ENCODE results near the gene GRK4.
"Not testable (repeated sequence)": the region's sequence is repeated elsewhere in the genome, so short reads cannot be mapped to it uniquely, and the experiment has no call there.

GRK4 gene

GRCh38 chr4:2949782-2950125 is 13.6 kb upstream of the GRK4 start:
- WGBS, 2 experiments: 94 to 95% methylated on average over 11 of the region's 11 CpGs
- H3K9me3 ChIP-seq (ENCODE audit: control insufficient read depth, low read length): no peaks in the 10 kb centered on the region
- no peak overlapping the region for H3K27ac ChIP-seq (ENCODE audit: insufficient read depth, low read depth, low read length, poor library complexity, severe bottlenecking)
- no peaks in the 10 kb centered on the region for H3K4me1 ChIP-seq (ENCODE audit: control insufficient read depth, insufficient read depth, low read length)
- H3K36me3 ChIP-seq (ENCODE audit: control insufficient read depth, insufficient read depth, low read length): peaks cover 58% of the 10 kb centered on the region
- H3K27me3 ChIP-seq (ENCODE audit: control insufficient read depth, insufficient read depth, low read length, poor library complexity, severe bottlenecking): no peaks in the 10 kb centered on the region
- H3K4me3 ChIP-seq (ENCODE audit: insufficient read depth, low read depth, low read length): no peak overlapping the region

GRCh38 chr4:2950221-2950989 is 13.0 kb upstream of the GRK4 start:
- Histone ChIP-seq H3K36me3 (ENCODE audit: control insufficient read depth, insufficient read depth, low read length) (peaks cover 55% of the 10 kb centered on the region), H3K9me3 (ENCODE audit: control insufficient read depth, low read length) (no peaks in the 10 kb centered on the region), H3K4me3 (ENCODE audit: insufficient read depth, low read depth, low read length) (no peak overlapping the region), H3K27me3 (ENCODE audit: control insufficient read depth, insufficient read depth, low read length, poor library complexity, severe bottlenecking) (no peaks in the 10 kb centered on the region), H3K27ac (ENCODE audit: insufficient read depth, low read depth, low read length, poor library complexity, severe bottlenecking) (no peak overlapping the region), H3K4me1 (ENCODE audit: control insufficient read depth, insufficient read depth, low read length) (no peaks in the 10 kb centered on the region)
- WGBS, 2 experiments: 97 to 98% methylated on average over 15 of the region's 16 CpGs

- no peaks in the 10 kb centered on the region for H3K27me3 ChIP-seq (ENCODE audit: control insufficient read depth, insufficient read depth, low read length, poor library complexity, severe bottlenecking)
- no peak overlapping the region for H3K27ac ChIP-seq (ENCODE audit: insufficient read depth, low read depth, low read length, poor library complexity, severe bottlenecking)
- no peaks in the 10 kb centered on the region for H3K9me3 ChIP-seq (ENCODE audit: control insufficient read depth, low read length)
- no peaks in the 10 kb centered on the region for H3K4me1 ChIP-seq (ENCODE audit: control insufficient read depth, insufficient read depth, low read length)
- peaks cover 60% of the 10 kb centered on the region for H3K36me3 ChIP-seq (ENCODE audit: control insufficient read depth, insufficient read depth, low read length)
- 89 to 96% methylated on average over 6 of the region's 6 CpGs for WGBS, 2 experiments
- H3K4me3 ChIP-seq (ENCODE audit: insufficient read depth, low read depth, low read length): no peak overlapping the region
Observed at GRCh38 chr4:2953496-2953895, 9.9 kb upstream of the GRK4 start.

- Histone ChIP-seq H3K4me3 (ENCODE audit: insufficient read depth, low read depth, low read length) (no peak overlapping the region), H3K9me3 (ENCODE audit: control insufficient read depth, low read length) (no peaks in the 10 kb centered on the region), H3K27ac (ENCODE audit: insufficient read depth, low read depth, low read length, poor library complexity, severe bottlenecking) (no peak overlapping the region), H3K36me3 (ENCODE audit: control insufficient read depth, insufficient read depth, low read length) (peaks cover 57% of the 10 kb centered on the region), H3K4me1 (ENCODE audit: control insufficient read depth, insufficient read depth, low read length) (no peaks in the 10 kb centered on the region), H3K27me3 (ENCODE audit: control insufficient read depth, insufficient read depth, low read length, poor library complexity, severe bottlenecking) (no peaks in the 10 kb centered on the region)
- WGBS, 2 experiments: 92 to 94% methylated on average over 28 to 33 of the region's 33 CpGs
Observed at GRCh38 chr4:2954358-2955185, 8.8 kb upstream of the GRK4 start.

- not testable (repeated sequence) for H3K4me3 ChIP-seq (ENCODE audit: insufficient read depth, low read depth, low read length); H3K4me1 ChIP-seq (ENCODE audit: control insufficient read depth, insufficient read depth, low read length); H3K27ac ChIP-seq (ENCODE audit: insufficient read depth, low read depth, low read length, poor library complexity, severe bottlenecking); H3K27me3 ChIP-seq (ENCODE audit: control insufficient read depth, insufficient read depth, low read length, poor library complexity, severe bottlenecking); H3K9me3 ChIP-seq (ENCODE audit: control insufficient read depth, low read length)
- WGBS, 2 experiments: 94 to 95% methylated on average over 38 to 44 of the region's 44 CpGs
- peaks cover 49% of the 10 kb centered on the region for H3K36me3 ChIP-seq (ENCODE audit: control insufficient read depth, insufficient read depth, low read length)
Observed at GRCh38 chr4:2955186-2956044, 8.0 kb upstream of the GRK4 start.

- no peaks in the 10 kb centered on the region for H3K9me3 ChIP-seq (ENCODE audit: control insufficient read depth, low read length)
- H3K4me3 ChIP-seq (ENCODE audit: insufficient read depth, low read depth, low read length): no peak overlapping the region
- no peaks in the 10 kb centered on the region for H3K4me1 ChIP-seq (ENCODE audit: control insufficient read depth, insufficient read depth, low read length)
- no peaks in the 10 kb centered on the region for H3K27me3 ChIP-seq (ENCODE audit: control insufficient read depth, insufficient read depth, low read length, poor library complexity, severe bottlenecking)
- WGBS, 2 experiments: 88 to 89% methylated on average over 9 of the region's 9 CpGs
- H3K27ac ChIP-seq (ENCODE audit: insufficient read depth, low read depth, low read length, poor library complexity, severe bottlenecking): no peak overlapping the region
- H3K36me3 ChIP-seq (ENCODE audit: control insufficient read depth, insufficient read depth, low read length): peaks cover 34% of the 10 kb centered on the region
Observed at GRCh38 chr4:2958446-2958845, 4.9 kb upstream of the GRK4 start.

GRCh38 chr4:2960450-2960849 is 2.9 kb upstream of the GRK4 start:
- Histone ChIP-seq H3K27me3 (ENCODE audit: control insufficient read depth, insufficient read depth, low read length, poor library complexity, severe bottlenecking) (peaks cover 11% of the 10 kb centered on the region), H3K36me3 (ENCODE audit: control insufficient read depth, insufficient read depth, low read length) (peaks cover 24% of the 10 kb centered on the region)
- not testable (repeated sequence) for H3K4me3 ChIP-seq (ENCODE audit: insufficient read depth, low read depth, low read length); H3K9me3 ChIP-seq (ENCODE audit: control insufficient read depth, low read length); H3K4me1 ChIP-seq (ENCODE audit: control insufficient read depth, insufficient read depth, low read length); H3K27ac ChIP-seq (ENCODE audit: insufficient read depth, low read depth, low read length, poor library complexity, severe bottlenecking)
- WGBS, 2 experiments: 100% methylated on average over 1 of the region's 4 CpGs; no CpG with 5 or more reads in 1 of the 2 experiments

- Histone ChIP-seq H3K9me3 (ENCODE audit: control insufficient read depth, low read length) (no peaks in the 10 kb centered on the region), H3K4me3 (ENCODE audit: insufficient read depth, low read depth, low read length) (peak overlapping the region; percentile 64), H3K36me3 (ENCODE audit: control insufficient read depth, insufficient read depth, low read length) (peaks cover 15% of the 10 kb centered on the region), H3K27ac (ENCODE audit: insufficient read depth, low read depth, low read length, poor library complexity, severe bottlenecking) (no peak overlapping the region), H3K4me1 (ENCODE audit: control insufficient read depth, insufficient read depth, low read length) (no peaks in the 10 kb centered on the region), H3K27me3 (ENCODE audit: control insufficient read depth, insufficient read depth, low read length, poor library complexity, severe bottlenecking) (peaks cover 13% of the 10 kb centered on the region)
- WGBS, 2 experiments: 78 to 82% methylated on average over 8 of the region's 8 CpGs
Observed at GRCh38 chr4:2961421-2961810, 2.0 kb upstream of the GRK4 start.

GRCh38 chr4:2961811-2962441 is 1.4 kb upstream of the GRK4 start:
- WGBS, 2 experiments: 56 to 62% methylated on average over 13 to 14 of the region's 14 CpGs
- peak overlapping the region; percentile 64 for H3K4me3 ChIP-seq (ENCODE audit: insufficient read depth, low read depth, low read length)
- H3K4me1 ChIP-seq (ENCODE audit: control insufficient read depth, insufficient read depth, low read length): no peaks in the 10 kb centered on the region
- peaks cover 10% of the 10 kb centered on the region for H3K36me3 ChIP-seq (ENCODE audit: control insufficient read depth, insufficient read depth, low read length)
- no peak overlapping the region for H3K27ac ChIP-seq (ENCODE audit: insufficient read depth, low read depth, low read length, poor library complexity, severe bottlenecking)
- H3K9me3 ChIP-seq (ENCODE audit: control insufficient read depth, low read length): no peaks in the 10 kb centered on the region
- H3K27me3 ChIP-seq (ENCODE audit: control insufficient read depth, insufficient read depth, low read length, poor library complexity, severe bottlenecking): peaks cover 13% of the 10 kb centered on the region

Data from ectodermal cell (in vitro differentiated cells).